ENCODE measurements around the gene SPOCK1. TPM values are rescaled to one million over a fixed set of nuclear protein-coding genes. Genes with fewer than 3 reads are reported as not detected.
A peak's percentile ranks its signal among the peaks of the same experiment; 100 is the strongest.

SPOCK1 gene
- total and polyA plus RNA-seq, 2 experiments from 2014 or later, result 4.1 to 14.0 TPM

GRCh38 chr5:137061382-137061781 is 437.7 kb downstream of the SPOCK1 start:
- no peak for TF ChIP-seq CTCF (IDR thresholded peaks at IDR 0.05; ENCODE audit: low read depth, low read length)
- no peak overlapping the region for H3K27ac ChIP-seq
- H3K27me3 ChIP-seq, result no peaks in the 10 kb centered on the region
- DNase-seq (ENCODE audit: low read depth in 1 of 2, low spot score in 1 of 2), result no peak
- no peak overlapping the region for H3K4me3 ChIP-seq
- no peaks in the 10 kb centered on the region for H3K4me1 ChIP-seq (ENCODE audit: low read depth)
- no peaks in the 10 kb centered on the region for H3K36me3 ChIP-seq
- no peaks in the 10 kb centered on the region for H3K9me3 ChIP-seq (ENCODE audit: low read depth)

GRCh38 chr5:137058089-137058488 is 441.0 kb downstream of the SPOCK1 start:
- Histone ChIP-seq H3K4me1 (ENCODE audit: low read depth) (no peaks in the 10 kb centered on the region), H3K4me3 (no peak overlapping the region), H3K9me3 (ENCODE audit: low read depth) (no peaks in the 10 kb centered on the region), H3K27me3 (no peaks in the 10 kb centered on the region), H3K36me3 (no peaks in the 10 kb centered on the region), H3K27ac (no peak overlapping the region)
- no peak for TF ChIP-seq CTCF (IDR thresholded peaks at IDR 0.05; ENCODE audit: low read depth, low read length)
- DNase-seq (ENCODE audit: low read depth in 1 of 2, low spot score in 1 of 2), result no peak

- Histone ChIP-seq H3K4me1 (ENCODE audit: low read depth) (no peaks in the 10 kb centered on the region), H3K36me3 (no peaks in the 10 kb centered on the region), H3K27me3 (no peaks in the 10 kb centered on the region), H3K4me3 (no peak overlapping the region), H3K27ac (no peak overlapping the region), H3K9me3 (ENCODE audit: low read depth) (no peaks in the 10 kb centered on the region)
- no peak for DNase-seq (ENCODE audit: low read depth in 1 of 2, low spot score in 1 of 2)
- no peak for TF ChIP-seq CTCF (IDR thresholded peaks at IDR 0.05; ENCODE audit: low read depth, low read length)
Observed at GRCh38 chr5:137056676-137057075, 442.4 kb downstream of the SPOCK1 start.

- Histone ChIP-seq H3K27ac (no peak overlapping the region), H3K36me3 (no peaks in the 10 kb centered on the region), H3K4me1 (ENCODE audit: low read depth) (no peaks in the 10 kb centered on the region), H3K27me3 (no peaks in the 10 kb centered on the region), H3K4me3 (no peak overlapping the region), H3K9me3 (ENCODE audit: low read depth) (no peaks in the 10 kb centered on the region)
- TF ChIP-seq CTCF (IDR thresholded peaks at IDR 0.05; ENCODE audit: low read depth, low read length), result no peak
- DNase-seq (ENCODE audit: low read depth in 1 of 2, low spot score in 1 of 2), result peak in 1 of 2 donors; percentile 21
Observed at GRCh38 chr5:137055271-137055872, 443.8 kb downstream of the SPOCK1 start.

GRCh38 chr5:137054792-137055191 is 444.3 kb downstream of the SPOCK1 start:
- Histone ChIP-seq H3K27ac (no peak overlapping the region), H3K4me3 (no peak overlapping the region), H3K36me3 (no peaks in the 10 kb centered on the region), H3K4me1 (ENCODE audit: low read depth) (no peaks in the 10 kb centered on the region), H3K27me3 (no peaks in the 10 kb centered on the region), H3K9me3 (ENCODE audit: low read depth) (no peaks in the 10 kb centered on the region)
- DNase-seq (ENCODE audit: low read depth in 1 of 2, low spot score in 1 of 2), result no peak
- TF ChIP-seq CTCF (IDR thresholded peaks at IDR 0.05; ENCODE audit: low read depth, low read length), result no peak
